SH-SY5Y (cell line): ENCODE results near the gene SNUPN.

Experiments
- GATA2 ChIP-seq: IDR thresholded peaks from 2 replicates; pipeline ENCODE4 v1.6.1; 2011; ENCODE audit warnings: mild to moderate bottlenecking, low read depth, low read length
- GATA3 ChIP-seq: IDR thresholded peaks from 2 replicates; pipeline ENCODE4 v1.6.1; 2011; ENCODE audit warnings: low read depth, mild to moderate bottlenecking, low read length, moderate library complexity

DNA sequence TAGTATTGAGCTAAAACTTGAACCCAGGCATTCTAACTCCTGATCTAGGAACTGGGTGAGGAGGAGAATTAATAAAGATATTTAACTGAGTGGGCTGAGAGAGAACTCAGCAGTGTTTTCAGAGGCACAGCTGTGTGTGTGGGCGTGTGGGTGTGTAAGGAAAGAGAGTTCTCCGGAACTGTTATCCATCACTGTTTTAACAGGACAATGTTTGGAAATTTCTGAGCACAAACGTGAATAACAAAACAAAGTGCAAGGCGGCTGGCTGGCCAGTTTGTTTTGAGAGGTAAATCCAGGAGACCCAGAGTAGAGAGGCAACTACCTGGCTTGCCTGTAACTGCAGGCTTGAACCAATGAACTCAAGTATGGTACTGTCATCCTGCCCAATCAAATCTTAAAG is 41.4 kb downstream of the SNUPN start:
- TF ChIP-seq GATA2 (no peak), GATA3 (no peak)
